GM12878 (cell line): Measurements from ENCODE around the gene KCNMB2. TPM values are rescaled to one million over a fixed set of nuclear protein-coding genes. Genes with fewer than 3 reads are reported as not detected.
A peak's percentile ranks its signal among the peaks of the same experiment; 100 is the strongest.

Experiments
- ATAC-seq: fragments of 200-7000 bp; cut with Tn5 transposase; 3 replicates; pipeline ENCODE4 v1.9.1; 2020; ENCODE audit warnings: mild to moderate bottlenecking, moderate library complexity
- BruUV-seq: library from RNA; stranded (reverse); fragments of 400-500 nt; replicated peaks from 2 replicates; lab custom pipeline; 2021; lab: Mats Ljungman, UMichigan
- CTCF ChIA-PET: fragments of 300-600 bp; sonication (Branson Sonifier 250); formaldehyde crosslinking; extraction: SDS; loops from one replicate; lab custom pipeline; 2021; ENCODE audit warnings: inconsistent platforms; lab: Yijun Ruan, JAX
- POLR2A ChIA-PET: fragments of 350-600 bp; formaldehyde crosslinking; extraction: SDS; loops from one replicate; lab custom pipeline; 2021; ENCODE audit warnings: inconsistent platforms; lab: Charles Lee
- RAD21 ChIA-PET: fragments of 300-600 bp; sonication (Branson Sonifier 250); formaldehyde crosslinking; loops from one replicate; lab custom pipeline; 2023; ENCODE audit warnings: antibody characterized with exemption; ENCODE audit not compliant: unreplicated experiment; lab: Charles Lee
- SMC1A ChIA-PET: fragments of 300-600 bp; sonication (Branson Sonifier 250); formaldehyde crosslinking; loops from one replicate; lab custom pipeline; 2023; ENCODE audit not compliant: unreplicated experiment, uncharacterized antibody; lab: Charles Lee
- DNase-seq: peaks from one replicate; pipeline ENCODE4 v3.0.0-alpha.2; 2011; ENCODE audit warnings: low read depth, low spot score
- FAIRE-seq: peaks from 3 replicates; lab custom pipeline; 2011; peaks lifted over from hg19 to GRCh38; lab: Jason Lieb, UNC
- H2AFZ ChIP-seq: 2 replicates; pipeline ENCODE4 v1.6.0; 2011; ENCODE audit warnings: low read depth, low read length, control low read depth; ENCODE audit not compliant: control insufficient read depth
- H3K27ac ChIP-seq: 2 replicates; pipeline ENCODE4 v1.5.1; 2011; ENCODE audit warnings: control low read depth; ENCODE audit not compliant: control insufficient read depth, insufficient read depth
- H3K27me3 ChIP-seq, 2 experiments: replicated peaks in 1 of 2; 2 replicates each; pipeline versions ENCODE4 v1.6.0 to v1.6.1; 2011; ENCODE audit warnings: low read length in 1 of 2; ENCODE audit not compliant: control insufficient read depth in 2 of 2, insufficient read depth in 2 of 2
- H3K36me3 ChIP-seq, 2 experiments: 2 replicates each; pipeline ENCODE4 v1.5.1; 2011; ENCODE audit warnings: low read length in 1 of 2; ENCODE audit not compliant: control insufficient read depth in 2 of 2, insufficient read depth in 2 of 2
- H3K4me1 ChIP-seq: 2 replicates; pipeline ENCODE4 v1.6.1; 2011; ENCODE audit warnings: mild to moderate bottlenecking, low read length, moderate library complexity, mixed read lengths; ENCODE audit not compliant: control insufficient read depth, insufficient read depth
- H3K4me2 ChIP-seq: 2 replicates; pipeline ENCODE4 v1.6.0; 2011; ENCODE audit warnings: control low read depth; ENCODE audit not compliant: control insufficient read depth, insufficient read depth
- H3K4me3 ChIP-seq: fragments of 200-600 bp; sonication (generic); 2 replicates; pipeline ENCODE4 v1.5.1; 2016
- H3K79me2 ChIP-seq: 2 replicates; pipeline ENCODE4 v1.6.0; 2011; ENCODE audit warnings: low read length; ENCODE audit not compliant: control insufficient read depth, insufficient read depth
- H3K9ac ChIP-seq: 2 replicates; pipeline ENCODE4 v1.8.0; 2011; ENCODE audit warnings: low read length, control low read depth, mixed read lengths; ENCODE audit not compliant: control insufficient read depth, insufficient read depth
- H3K9me3 ChIP-seq: replicated peaks from 3 replicates; pipeline ENCODE4 v1.5.1; 2011; ENCODE audit warnings: mild to moderate bottlenecking, low read length; ENCODE audit not compliant: control insufficient read depth, insufficient read depth
- H4K20me1 ChIP-seq: 2 replicates; pipeline ENCODE4 v1.6.0; 2011; ENCODE audit not compliant: control insufficient read depth, insufficient read depth
- BCL3 ChIP-seq: IDR thresholded peaks from 2 replicates; pipeline ENCODE4 v1.6.1; 2011; ENCODE audit warnings: borderline replicate concordance, low read depth, mild to moderate bottlenecking, moderate library complexity, low read length; ENCODE audit not compliant: insufficient read depth, poor library complexity, severe bottlenecking
- CBFB ChIP-seq: IDR thresholded peaks from 2 replicates; pipeline ENCODE4 v1.6.1; 2016; ENCODE audit warnings: antibody characterized with exemption, low read depth
- CEBPZ ChIP-seq: fragments of 150-350 bp; IDR thresholded peaks from 2 replicates; pipeline ENCODE4 v1.6.1; 2016; ENCODE audit warnings: low read depth, low read length
- CHD4 ChIP-seq: fragments of 200-600 bp; sonication (generic); IDR thresholded peaks from 2 replicates; pipeline ENCODE4 v1.6.1; 2016; ENCODE audit warnings: mild to moderate bottlenecking
- JUNB ChIP-seq: IDR thresholded peaks from 2 replicates; pipeline ENCODE4 v1.6.1; 2016; ENCODE audit warnings: antibody characterized with exemption, mild to moderate bottlenecking
- MTA3 ChIP-seq: IDR thresholded peaks from 2 replicates; pipeline ENCODE4 v1.6.1; 2012; ENCODE audit warnings: low read length, inconsistent platforms, borderline replicate concordance
- NBN ChIP-seq: fragments of 450-650 bp; IDR thresholded peaks from 2 replicates; pipeline ENCODE4 v1.6.1; 2016
- NFIC ChIP-seq: IDR thresholded peaks from 2 replicates; pipeline ENCODE4 v1.6.1; 2012; ENCODE audit warnings: low read depth, mild to moderate bottlenecking, inconsistent platforms, low read length, moderate library complexity
- NR2C1 ChIP-seq: fragments of 450-650 bp; IDR thresholded peaks from 2 replicates; pipeline ENCODE4 v1.6.1; 2017; ENCODE audit warnings: antibody characterized with exemption, mild to moderate bottlenecking, moderate library complexity
- RAD21 ChIP-seq: IDR thresholded peaks from 2 replicates; pipeline ENCODE4 v1.6.1; 2011; ENCODE audit warnings: mild to moderate bottlenecking, low read depth, low read length, moderate library complexity; ENCODE audit not compliant: insufficient read depth
- RCOR1 ChIP-seq: conservative IDR thresholded peaks from 2 replicates; pipeline ENCODE4 v1.6.1; 2012; ENCODE audit warnings: low read depth, low read length, improper control_type of control experiment
- SIX5 ChIP-seq: IDR thresholded peaks from 2 replicates; pipeline ENCODE4 v1.6.1; 2011; ENCODE audit warnings: mild to moderate bottlenecking, low read depth, low read length, moderate library complexity; ENCODE audit not compliant: severe bottlenecking
- SP1 ChIP-seq: IDR thresholded peaks from one replicate; pipeline ENCODE4 v1.6.1; 2011; ENCODE audit warnings: low read depth, low read length
- TCF3 ChIP-seq: IDR thresholded peaks from 2 replicates; pipeline ENCODE4 v1.6.1; 2012; ENCODE audit warnings: low read depth, mild to moderate bottlenecking, low read length, borderline replicate concordance; ENCODE audit not compliant: insufficient read depth
- USF1 ChIP-seq: IDR thresholded peaks from 2 replicates; pipeline ENCODE4 v1.6.1; 2011; ENCODE audit warnings: borderline replicate concordance, low read depth, mild to moderate bottlenecking, moderate library complexity, mixed read lengths, low read length; ENCODE audit not compliant: insufficient read depth; ENCODE audit errors: extremely low read length
- USF2 ChIP-seq: IDR thresholded peaks from 2 replicates; pipeline ENCODE4 v1.6.1; 2011; ENCODE audit warnings: low read depth, low read length, improper control_type of control experiment, borderline replicate concordance
- WGBS: methylation state at CpG from one replicate; pipeline ENCODE4 v1.1.6; 2016; ENCODE audit warnings: low lambda C conversion rate; ENCODE audit not compliant: insufficient replicate concordance, insufficient coverage; ENCODE audit errors: missing lambda C conversion rate; 5-methylcytosine and 5-hydroxymethylcytosine counted together
- in situ Hi-C: fragments of 300-500 bp; cut with MboI; formaldehyde crosslinking; loops from 9 replicates; pipeline ENCODE4 v1.14.3; 2018; ENCODE audit warnings: mixed read lengths
- intact Hi-C: fragments of 100-400 bp; cut with micrococcal nuclease; formaldehyde crosslinking; loops from one replicate; pipeline ENCODE4 v1.14.2; 2022; ENCODE audit not compliant: unreplicated experiment
- polyA plus RNA-seq, 11 experiments: library from polyadenylated mRNA; depleted of rRNA in 4 of 11; unstranded in 6 of 11; stranded (reverse) in 5 of 11; fragments of >200 nt; fragmentation: Nextera tagmentation in 4 of 11; fragmentation: Illumina TruSeq in 1 of 11; extraction: Ambion mirVana in 4 of 11; extraction: Trizol in 1 of 11; gene quantifications; 1 replicate in 1 of 11; 2 replicates in 10 of 11; pipeline versions ENCODE4 v1.2.1 to v1.2.3, GENCODE V29; 2011 to 2016; ENCODE audit warnings: inconsistent platforms in 2 of 11, missing spikeins in 2 of 11, low read depth in 1 of 11
- total RNA-seq, 4 experiments: library from RNA; depleted of rRNA in 3 of 4; stranded (reverse); fragments of >200 nt in 3 of 4; fragmentation: Illumina TruSeq in 1 of 4; extraction: Trizol in 1 of 4; gene quantifications; 2 replicates each; pipeline versions ENCODE4 v1.2.1 to v1.2.3, GENCODE V29; 2013 to 2021

The KCNMB2 gene
- total and polyA plus RNA-seq, 10 of the 15 experiments (the other 5 are each of a cell fraction or from before 2014, with no cell fraction given): 0.22 to 18.8 (median 11.0) TPM

- ChIA-PET POLR2A (interaction anchor here (0.6 kb wide), 1 partner anchor 16 kb away, joined by 4 read pairs; no protein-coding TSS in a partner anchor), CTCF (interaction anchor here (1.2 kb wide), 1 partner anchor 16 kb away, joined by 5 read pairs; no protein-coding TSS in a partner anchor), RAD21 (interaction anchor here (0.5 to 1.1 kb wide), 8 partner anchors 9 to 242 kb away, joined by 3 to 5 read pairs (median 3); no protein-coding TSS in a partner anchor), SMC1A (interaction anchor here (0.6 to 2.2 kb wide), 4 partner anchors 11 to 196 kb away, joined by 3 to 6 read pairs (median 3); no protein-coding TSS in a partner anchor)
- Histone ChIP-seq H3K27me3 (no peaks in the 10 kb centered on the region), H3K4me1 (peaks cover 18% of the 10 kb centered on the region), H3K36me3 (no peaks in the 10 kb centered on the region), H4K20me1 (no peaks in the 10 kb centered on the region), H3K9ac (no peak overlapping the region), H3K4me3 (no peak overlapping the region), H3K4me2 (peak overlapping the region; percentile 11), H3K79me2 (no peaks in the 10 kb centered on the region), H3K27ac (peak overlapping the region; percentile 45; the same call in 1 of the 2 replicates), H2AFZ (peak overlapping the region; percentile 2), H3K9me3 (peaks cover 3% of the 10 kb centered on the region; the same call in 2 of the 3 replicates)
- no peak for DNase-seq
- in situ Hi-C loops (no loop called here), intact Hi-C loops (no loop called here)
- peak; percentile 79 for ATAC-seq
- FAIRE-seq: no peak
- 36% methylated on average over 9 of the region's 9 CpGs for WGBS
- BruUV-seq: no TSS peak
- peak; percentile 9 for TF ChIP-seq BCL3
- peak; percentile 41 for TF ChIP-seq USF1
- TF ChIP-seq USF2: no peak
- TF ChIP-seq TCF3: no peak
- peak; percentile 57; the same call in 1 of the 2 replicates for TF ChIP-seq JUNB
- TF ChIP-seq CEBPZ: no peak
- TF ChIP-seq RCOR1: no peak
- peak; percentile 91 for TF ChIP-seq NFIC
- peak; percentile 6 for TF ChIP-seq SP1
- TF ChIP-seq NR2C1: no peak
- TF ChIP-seq CHD4: no peak
- TF ChIP-seq MTA3: 0 out of 2 replicates have a peak, but pooled peaks have one; percentile 29
- TF ChIP-seq NBN: 0 out of 2 replicates have a peak, but pooled peaks have one; percentile 21
- peak; percentile 24; the same call in 1 of the 2 replicates for TF ChIP-seq RAD21
- TF ChIP-seq SIX5: no peak
- peak; percentile 74 for TF ChIP-seq CBFB
These were observed 140.9 kb downstream of the KCNMB2 start for GRCh38 chr3:178676942-178677790.
